SU-DHL-6 (cell line): ENCODE data around the gene RNF123.
A peak's percentile ranks its signal among the peaks of the same experiment; 100 is the strongest.
"Not testable (repeated sequence)": the region's sequence is repeated elsewhere in the genome, so short reads cannot be mapped to it uniquely, and the experiment has no call there.

Experiments
- H2AFZ ChIP-seq: fragments of 200-600 bp; sonication (generic); 2 replicates; pipeline ENCODE4 v1.6.1; 2014; ENCODE audit warnings: low read depth, mild to moderate bottlenecking, moderate library complexity, mixed read lengths, antibody characterized with exemption, low read length; ENCODE audit not compliant: severe bottlenecking
- H3F3A ChIP-seq: fragments of 200-600 bp; shearing (Covaris generic); 2 replicates; pipeline ENCODE4 v1.6.0; 2016; ENCODE audit warnings: antibody characterized with exemption, mild to moderate bottlenecking; ENCODE audit not compliant: insufficient read depth
- H3K27ac ChIP-seq: fragments of 200-600 bp; sonication (generic); 2 replicates; pipeline ENCODE4 v1.5.1; 2016; ENCODE audit warnings: low read depth, mild to moderate bottlenecking, low read length, moderate library complexity, mixed read lengths
- H3K27me3 ChIP-seq: fragments of 200-600 bp; sonication (generic), shearing (Covaris generic); 2 replicates; pipeline ENCODE4 v1.6.0; 2014; ENCODE audit warnings: mild to moderate bottlenecking, low read length
- H3K36me3 ChIP-seq: fragments of 200-600 bp; sonication (generic); 2 replicates; pipeline ENCODE4 v1.6.1; 2014; ENCODE audit warnings: mild to moderate bottlenecking, low read length, mixed read lengths
- H3K4me2 ChIP-seq: fragments of 300-600, 200-600 bp; shearing (Covaris generic), sonication (generic); 2 replicates; pipeline ENCODE4 v1.6.0; 2014; ENCODE audit warnings: low read length, low read depth, mild to moderate bottlenecking; ENCODE audit not compliant: poor library complexity, severe bottlenecking
- H3K4me3 ChIP-seq: fragments of 200-600 bp; sonication (generic); 2 replicates; pipeline ENCODE4 v1.5.1; 2014; ENCODE audit warnings: antibody characterized with exemption, low read length, mild to moderate bottlenecking, mixed read lengths; ENCODE audit not compliant: insufficient read depth, poor library complexity, severe bottlenecking
- H3K79me2 ChIP-seq: fragments of 200-600 bp; sonication (generic); 2 replicates; pipeline ENCODE4 v1.6.1; 2014; ENCODE audit warnings: mild to moderate bottlenecking, low read length, moderate library complexity; ENCODE audit not compliant: insufficient read depth
- H3K9ac ChIP-seq: fragments of 200-600 bp; sonication (generic); 2 replicates; pipeline ENCODE4 v1.7.0; 2014; ENCODE audit warnings: mild to moderate bottlenecking, low read length
- H3K9me2 ChIP-seq: fragments of 200-600 bp; sonication (generic); replicated peaks from 2 replicates; pipeline ENCODE4 v1.6.1; 2014; ENCODE audit warnings: low read length; ENCODE audit not compliant: insufficient read depth
- H3K9me3 ChIP-seq: fragments of 200-600 bp; sonication (generic); 2 replicates; pipeline ENCODE4 v1.6.1; 2014; ENCODE audit warnings: low read length, mixed read lengths; ENCODE audit not compliant: insufficient read depth
- H4K20me1 ChIP-seq: fragments of 200-600 bp; sonication (generic); 2 replicates; pipeline ENCODE4 v1.6.1; 2014; ENCODE audit warnings: low read depth, mild to moderate bottlenecking, antibody characterized with exemption, low read length, moderate library complexity, mixed read lengths

RNF123 gene

GRCh38 chr3:49688338-49689045, 865 bp upstream of the RNF123 start:
- H3K27ac ChIP-seq: peak overlapping the region; percentile 31

GRCh38 chr3:49689908-49690624, 709 bp downstream of the RNF123 start:
- not testable (repeated sequence) for H3K36me3 ChIP-seq, H3K9me3 ChIP-seq, H3F3A ChIP-seq, H3K27ac ChIP-seq, H3K79me2 ChIP-seq, H3K27me3 ChIP-seq, H4K20me1 ChIP-seq, H3K9me2 ChIP-seq
- Histone ChIP-seq H2AFZ (peak overlapping the region; percentile 80), H3K4me2 (peak overlapping the region; percentile 77), H3K9ac (peak overlapping the region; percentile 71), H3K4me3 (peak overlapping the region; percentile 86)

More at GRCh38 chr3:49688338-49689045, 865 bp upstream of the RNF123 start:
- H3K4me3 ChIP-seq: peak overlapping the region; percentile 86
- H3K9ac ChIP-seq: peak overlapping the region; percentile 71
- not testable (repeated sequence) for H3K27me3 ChIP-seq, H3F3A ChIP-seq, H3K9me2 ChIP-seq, H3K79me2 ChIP-seq, H4K20me1 ChIP-seq, H3K9me3 ChIP-seq, H3K36me3 ChIP-seq
- H2AFZ ChIP-seq: peak overlapping the region; percentile 80
- H3K4me2 ChIP-seq: peak overlapping the region; percentile 77

- H3K4me3 ChIP-seq, H2AFZ ChIP-seq, H3F3A ChIP-seq, H3K79me2 ChIP-seq, H3K36me3 ChIP-seq, H3K9me2 ChIP-seq, H3K9me3 ChIP-seq, H3K27ac ChIP-seq, H3K27me3 ChIP-seq, H3K9ac ChIP-seq, H4K20me1 ChIP-seq: not testable (repeated sequence)
- H3K4me2 ChIP-seq: peak overlapping the region; percentile 77
Measured at GRCh38 chr3:49690856-49691255, 1.5 kb downstream of the RNF123 start.

- not testable (repeated sequence) for H3K4me3 ChIP-seq, H2AFZ ChIP-seq, H3K4me2 ChIP-seq, H4K20me1 ChIP-seq, H3K9me3 ChIP-seq, H3K79me2 ChIP-seq, H3K27me3 ChIP-seq, H3K36me3 ChIP-seq, H3K27ac ChIP-seq, H3F3A ChIP-seq, H3K9me2 ChIP-seq, H3K9ac ChIP-seq
Measured at GRCh38 chr3:49691481-49691880, 2.1 kb downstream of the RNF123 start.

- not testable (repeated sequence) for H3F3A ChIP-seq, H3K4me3 ChIP-seq, H3K27me3 ChIP-seq, H3K79me2 ChIP-seq, H3K9me2 ChIP-seq, H3K9ac ChIP-seq, H3K4me2 ChIP-seq, H3K9me3 ChIP-seq, H2AFZ ChIP-seq, H3K36me3 ChIP-seq, H4K20me1 ChIP-seq, H3K27ac ChIP-seq
Measured at GRCh38 chr3:49694409-49695070, 5.2 kb downstream of the RNF123 start.

GRCh38 chr3:49695350-49696015, 6.1 kb downstream of the RNF123 start:
- H3K9me2 ChIP-seq, H3K36me3 ChIP-seq, H3F3A ChIP-seq, H3K4me3 ChIP-seq, H3K79me2 ChIP-seq, H3K27me3 ChIP-seq, H3K9me3 ChIP-seq, H2AFZ ChIP-seq, H4K20me1 ChIP-seq, H3K27ac ChIP-seq, H3K9ac ChIP-seq, H3K4me2 ChIP-seq: not testable (repeated sequence)
